ENCODE data around the gene DGKB. TPM values are rescaled to one million over a fixed set of nuclear protein-coding genes. Genes with fewer than 3 reads are reported as not detected.

The DGKB gene
- polyA plus RNA-seq, 1 experiment, result 0.04 TPM

DNA sequence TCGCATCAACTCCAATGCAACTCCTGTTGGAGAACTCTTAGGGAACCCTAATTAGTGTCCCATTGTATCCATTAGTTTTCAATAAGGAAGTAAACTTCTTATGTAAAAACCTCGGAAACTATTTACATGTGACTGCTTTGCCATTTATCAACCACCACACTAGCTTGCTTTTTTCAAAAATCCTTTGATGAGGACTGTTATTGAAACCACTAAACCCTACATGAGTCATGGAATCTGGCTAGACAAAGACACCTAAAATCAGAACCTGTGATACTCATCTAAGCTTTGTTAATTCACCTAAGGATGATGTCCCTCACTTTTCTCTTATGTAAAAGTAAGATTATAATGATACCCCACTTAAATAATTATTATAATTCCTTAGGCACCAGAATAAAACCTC is 499.0 kb downstream of the DGKB start:
- no peak overlapping the region for H3K4me3 ChIP-seq (ENCODE audit: low read depth, low read length)
- no peaks in the 10 kb centered on the region for H3K27me3 ChIP-seq (ENCODE audit: control insufficient read depth, insufficient read depth, low read length)
- H3K9me3 ChIP-seq (ENCODE audit: control insufficient read depth, insufficient read depth, low read length), result no peaks in the 10 kb centered on the region
- no peak overlapping the region for H3K27ac ChIP-seq (ENCODE audit: low read depth, low read length)
- POLR2A ChIA-PET, result no interaction called here
- CTCF ChIA-PET, result no interaction called here
- TF ChIP-seq CTCF (IDR thresholded peaks at IDR 0.05; ENCODE audit: low read depth, low read length), result no peak
- DNase-seq (ENCODE audit: low read depth, low spot score), result no peak

- H3K4me3 ChIP-seq (ENCODE audit: low read depth, low read length), result no peak overlapping the region
- CTCF ChIA-PET, result no interaction called here
- H3K9me3 ChIP-seq (ENCODE audit: control insufficient read depth, insufficient read depth, low read length), result no peaks in the 10 kb centered on the region
- POLR2A ChIA-PET, result no interaction called here
- no peak for DNase-seq (ENCODE audit: low read depth, low spot score)
- H3K27me3 ChIP-seq (ENCODE audit: control insufficient read depth, insufficient read depth, low read length), result no peaks in the 10 kb centered on the region
- TF ChIP-seq CTCF (IDR thresholded peaks at IDR 0.05; ENCODE audit: low read depth, low read length), result no peak
- no peak overlapping the region for H3K27ac ChIP-seq (ENCODE audit: low read depth, low read length)
Measured at GRCh38 chr7:14400271-14400670, 502.3 kb downstream of the DGKB start.

GRCh38 chr7:14398526-14398925 is 504.0 kb downstream of the DGKB start:
- Histone ChIP-seq H3K4me3 (ENCODE audit: low read depth, low read length) (no peak overlapping the region), H3K9me3 (ENCODE audit: control insufficient read depth, insufficient read depth, low read length) (no peaks in the 10 kb centered on the region), H3K27me3 (ENCODE audit: control insufficient read depth, insufficient read depth, low read length) (no peaks in the 10 kb centered on the region), H3K27ac (ENCODE audit: low read depth, low read length) (no peak overlapping the region)
- ChIA-PET CTCF (no interaction called here), POLR2A (no interaction called here)
- TF ChIP-seq CTCF (IDR thresholded peaks at IDR 0.05; ENCODE audit: low read depth, low read length), result no peak
- DNase-seq (ENCODE audit: low read depth, low spot score), result no peak

- CTCF ChIA-PET, result no interaction called here
- Histone ChIP-seq H3K27ac (ENCODE audit: low read depth, low read length) (no peak overlapping the region), H3K4me3 (ENCODE audit: low read depth, low read length) (no peak overlapping the region), H3K27me3 (ENCODE audit: control insufficient read depth, insufficient read depth, low read length) (no peaks in the 10 kb centered on the region), H3K9me3 (ENCODE audit: control insufficient read depth, insufficient read depth, low read length) (no peaks in the 10 kb centered on the region)
- no peak for DNase-seq (ENCODE audit: low read depth, low spot score)
- TF ChIP-seq CTCF (IDR thresholded peaks at IDR 0.05; ENCODE audit: low read depth, low read length), result no peak
- POLR2A ChIA-PET, result no interaction called here
Measured at GRCh38 chr7:14395860-14396259, 506.7 kb downstream of the DGKB start.

DNA sequence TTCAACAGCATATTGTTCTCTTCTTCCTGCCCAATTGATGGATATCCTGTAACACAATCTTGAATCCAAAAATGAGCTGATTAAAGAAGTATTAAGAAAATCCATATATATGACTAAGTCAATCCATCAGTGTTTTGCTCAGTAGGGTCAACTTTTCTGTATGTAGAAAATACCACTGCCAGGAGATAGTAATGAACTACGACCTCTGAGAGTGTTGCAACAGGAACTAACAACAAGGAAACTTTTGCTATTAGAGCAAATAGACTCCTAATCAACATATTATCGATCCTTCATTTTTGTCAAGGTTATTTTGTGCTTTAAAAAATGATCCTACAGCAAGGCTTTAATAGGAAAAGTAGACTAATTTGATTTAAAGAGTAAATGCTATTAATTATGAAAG is 507.8 kb downstream of the DGKB start:
- no peak for DNase-seq (ENCODE audit: low read depth, low spot score)
- CTCF ChIA-PET, result no interaction called here
- POLR2A ChIA-PET, result no interaction called here
- Histone ChIP-seq H3K27me3 (ENCODE audit: control insufficient read depth, insufficient read depth, low read length) (no peaks in the 10 kb centered on the region), H3K4me3 (ENCODE audit: low read depth, low read length) (no peak overlapping the region), H3K27ac (ENCODE audit: low read depth, low read length) (no peak overlapping the region), H3K9me3 (ENCODE audit: control insufficient read depth, insufficient read depth, low read length) (no peaks in the 10 kb centered on the region)
- no peak for TF ChIP-seq CTCF (IDR thresholded peaks at IDR 0.05; ENCODE audit: low read depth, low read length)

Data from AG04450 (cell line).